HUES64 (cell line): ENCODE results near the gene MLLT10.

Experiments used
- H3K27ac ChIP-seq: 2 replicates; pipeline ENCODE4 v1.7.0; 2013; ENCODE audit warnings: low read depth, low read length, inconsistent platforms
- H3K27me3 ChIP-seq: 2 replicates; pipeline ENCODE4 v1.6.1; 2013; ENCODE audit warnings: mild to moderate bottlenecking, low read length; ENCODE audit not compliant: insufficient read depth
- H3K36me3 ChIP-seq: 2 replicates; pipeline ENCODE4 v1.6.1; 2013; ENCODE audit warnings: mild to moderate bottlenecking, low read length; ENCODE audit not compliant: insufficient read depth
- H3K4me1 ChIP-seq: 2 replicates; pipeline ENCODE4 v1.6.1; 2013; ENCODE audit warnings: mild to moderate bottlenecking, low read length, moderate library complexity; ENCODE audit not compliant: insufficient read depth
- H3K4me3 ChIP-seq: 2 replicates; pipeline ENCODE4 v1.5.1; 2013; ENCODE audit warnings: mild to moderate bottlenecking, low read length, moderate library complexity
- H3K9ac ChIP-seq: 2 replicates; pipeline ENCODE4 v1.6.1; 2013; ENCODE audit warnings: mild to moderate bottlenecking, low read depth, low read length
- H3K9me3 ChIP-seq: 2 replicates; pipeline ENCODE4 v1.6.1; 2013; ENCODE audit warnings: low read depth, low read length; ENCODE audit not compliant: insufficient read depth
- WGBS: fragments of 150-250, 120-280 bp; methylation state at CpG from one replicate; pipeline ENCODE4 v1.1.7; 2013; ENCODE audit warnings: missing lambda C conversion rate; 5-methylcytosine and 5-hydroxymethylcytosine counted together

The MLLT10 gene

GRCh38 chr10:21501731-21502347, 32.2 kb upstream of the MLLT10 start:
- Histone ChIP-seq H3K9ac (no peak overlapping the region), H3K4me3 (peak overlapping the region; percentile 14; the same call in 1 of the 2 replicates)

GRCh38 chr10:21502348-21502740, 31.7 kb upstream of the MLLT10 start:
- no peak overlapping the region for H3K9ac ChIP-seq
- whole genome bisulfite sequencing, result 26% methylated on average over 2 of the region's 3 CpGs
- H3K27me3 ChIP-seq, result peaks cover 39% of the 10 kb centered on the region
- peaks cover 88% of the 10 kb centered on the region for H3K4me1 ChIP-seq
- no peak overlapping the region for H3K27ac ChIP-seq
- no peaks in the 10 kb centered on the region for H3K36me3 ChIP-seq
- H3K9me3 ChIP-seq, result no peaks in the 10 kb centered on the region
- H3K4me3 ChIP-seq, result peak overlapping the region; percentile 14; the same call in 1 of the 2 replicates

More at GRCh38 chr10:21501731-21502347, 32.2 kb upstream of the MLLT10 start:
- H3K4me1 ChIP-seq, result peaks cover 84% of the 10 kb centered on the region
- H3K9me3 ChIP-seq, result no peaks in the 10 kb centered on the region
- no peaks in the 10 kb centered on the region for H3K36me3 ChIP-seq
- 63% methylated on average over 1 of the region's 2 CpGs for WGBS
- peaks cover 36% of the 10 kb centered on the region for H3K27me3 ChIP-seq
- no peak overlapping the region; the same call in 1 of the 2 replicates for H3K27ac ChIP-seq

GRCh38 chr10:21503542-21503941, 30.5 kb upstream of the MLLT10 start:
- 89% methylated on average over 1 of the region's 1 CpG for WGBS
- peaks cover 34% of the 10 kb centered on the region for H3K27me3 ChIP-seq
- peaks cover 88% of the 10 kb centered on the region for H3K4me1 ChIP-seq

GRCh38 chr10:21505711-21506278, 28.2 kb upstream of the MLLT10 start:
- peaks cover 81% of the 10 kb centered on the region for H3K4me1 ChIP-seq
- no peaks in the 10 kb centered on the region for H3K9me3 ChIP-seq
- no peak overlapping the region for H3K27ac ChIP-seq
- peaks cover 17% of the 10 kb centered on the region for H3K27me3 ChIP-seq
- H3K4me3 ChIP-seq, result no peak overlapping the region
- H3K36me3 ChIP-seq, result no peaks in the 10 kb centered on the region
- 33% methylated on average over 4 of the region's 4 CpGs for WGBS
- H3K9ac ChIP-seq, result no peak overlapping the region

More at GRCh38 chr10:21503542-21503941, 30.5 kb upstream of the MLLT10 start:
- Histone ChIP-seq H3K4me3 (no peak overlapping the region), H3K9me3 (no peaks in the 10 kb centered on the region), H3K36me3 (no peaks in the 10 kb centered on the region), H3K9ac (no peak overlapping the region), H3K27ac (no peak overlapping the region)

GRCh38 chr10:21506351-21506750, 27.7 kb upstream of the MLLT10 start:
- peaks cover 81% of the 10 kb centered on the region for H3K4me1 ChIP-seq
- H3K27me3 ChIP-seq, result peaks cover 17% of the 10 kb centered on the region
- H3K4me3 ChIP-seq, result peak overlapping the region; percentile 90; the same call in 1 of the 2 replicates
- WGBS, result 19% methylated on average over 2 of the region's 3 CpGs
- H3K9ac ChIP-seq, result no peak overlapping the region
- H3K27ac ChIP-seq, result no peak overlapping the region
- no peaks in the 10 kb centered on the region for H3K36me3 ChIP-seq
- no peaks in the 10 kb centered on the region for H3K9me3 ChIP-seq

DNA sequence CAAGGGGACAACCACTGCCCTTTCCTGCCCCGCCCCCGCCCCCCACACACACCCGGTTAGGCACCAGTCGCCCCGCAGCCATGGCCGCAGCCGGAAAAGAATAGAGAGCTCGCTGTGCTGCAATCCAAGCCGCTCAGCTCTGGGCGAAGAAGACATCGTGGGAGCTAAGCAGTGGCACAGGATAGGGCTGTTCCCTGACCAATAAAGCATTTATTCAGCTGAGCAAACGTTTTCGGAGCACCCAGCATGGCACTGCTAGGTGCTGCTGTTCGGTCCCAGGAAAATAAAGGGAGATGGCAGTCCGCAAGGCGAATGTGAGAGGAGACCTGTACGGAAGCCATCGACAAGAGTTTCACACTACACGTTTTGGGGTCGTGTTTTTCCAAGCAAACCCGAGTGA, 26.9 kb upstream of the MLLT10 start:
- H3K36me3 ChIP-seq, result no peaks in the 10 kb centered on the region
- 8% methylated on average over 21 of the region's 21 CpGs for WGBS
- H3K9me3 ChIP-seq, result no peaks in the 10 kb centered on the region
- peaks cover 81% of the 10 kb centered on the region for H3K4me1 ChIP-seq
- H3K27me3 ChIP-seq, result peaks cover 17% of the 10 kb centered on the region
- H3K9ac ChIP-seq, result peak overlapping the region; percentile 89
- H3K4me3 ChIP-seq, result peak overlapping the region; percentile 90
- 0 out of 2 replicates have a peak overlapping the region, but pooled peaks have one; percentile 17 for H3K27ac ChIP-seq

DNA sequence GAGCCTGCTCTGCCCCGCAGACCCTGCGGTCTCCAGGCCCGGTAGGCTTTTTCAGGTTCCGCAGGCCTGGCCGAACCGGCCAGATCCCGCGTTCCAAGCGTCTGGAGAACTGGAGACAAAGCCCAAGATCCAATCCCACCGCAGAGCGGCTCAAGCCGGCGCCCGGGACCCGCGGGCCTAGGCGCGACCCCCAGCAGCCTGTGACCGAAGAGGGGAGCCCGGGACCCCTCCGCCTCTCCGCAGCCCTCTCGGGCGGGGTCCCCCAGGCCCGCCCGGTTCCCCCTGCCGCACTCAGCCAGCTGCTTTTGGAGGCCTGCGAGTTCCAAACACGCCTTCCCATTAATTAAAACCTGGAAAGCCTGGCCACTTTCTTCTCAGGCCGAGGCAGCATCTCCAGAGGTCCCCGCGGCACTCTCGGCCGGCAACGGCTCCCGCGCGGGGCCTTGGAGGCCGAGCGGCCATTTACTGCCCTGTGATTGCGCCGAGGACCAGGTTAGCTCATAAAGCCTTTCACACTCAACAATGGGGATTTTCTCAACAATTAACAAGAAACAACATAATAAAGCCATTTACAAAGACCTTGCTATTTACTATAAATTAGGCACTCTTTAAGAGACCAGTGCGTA, 25.2 kb upstream of the MLLT10 start:
- peak overlapping the region; percentile 90 for H3K4me3 ChIP-seq
- peaks cover 17% of the 10 kb centered on the region for H3K27me3 ChIP-seq
- H3K27ac ChIP-seq, result peak overlapping the region; percentile 99
- WGBS, result 4% methylated on average over 43 of the region's 43 CpGs
- peak overlapping the region; percentile 89 for H3K9ac ChIP-seq
- H3K36me3 ChIP-seq, result no peaks in the 10 kb centered on the region
- no peaks in the 10 kb centered on the region for H3K9me3 ChIP-seq
- H3K4me1 ChIP-seq, result peaks cover 80% of the 10 kb centered on the region

GRCh38 chr10:21509341-21510240, 24.4 kb upstream of the MLLT10 start:
- Histone ChIP-seq H3K4me3 (peak overlapping the region; percentile 90), H3K27me3 (peaks cover 17% of the 10 kb centered on the region), H3K9ac (peak overlapping the region; percentile 89), H3K9me3 (no peaks in the 10 kb centered on the region), H3K4me1 (peaks cover 81% of the 10 kb centered on the region), H3K36me3 (no peaks in the 10 kb centered on the region), H3K27ac (peak overlapping the region; percentile 99)
- WGBS, result 5% methylated on average over 58 of the region's 58 CpGs

- no peaks in the 10 kb centered on the region for H3K9me3 ChIP-seq
- H3K27ac ChIP-seq, result peak overlapping the region; percentile 99
- peaks cover 17% of the 10 kb centered on the region for H3K27me3 ChIP-seq
- H3K9ac ChIP-seq, result peak overlapping the region; percentile 89
- peak overlapping the region; percentile 90 for H3K4me3 ChIP-seq
- H3K36me3 ChIP-seq, result no peaks in the 10 kb centered on the region
- peaks cover 79% of the 10 kb centered on the region for H3K4me1 ChIP-seq
- under 1% methylated on average over 38 of the region's 39 CpGs for WGBS
These were observed 23.6 kb upstream of the MLLT10 start for GRCh38 chr10:21510241-21511094.

GRCh38 chr10:21511095-21511570, 22.9 kb upstream of the MLLT10 start:
- peak overlapping the region; percentile 90 for H3K4me3 ChIP-seq
- H3K27ac ChIP-seq, result peak overlapping the region; percentile 99
- peak overlapping the region; percentile 89 for H3K9ac ChIP-seq
- WGBS, result no CpG with 5 or more reads among the region's 2 CpGs
- H3K36me3 ChIP-seq, result no peaks in the 10 kb centered on the region
- H3K4me1 ChIP-seq, result peaks cover 72% of the 10 kb centered on the region
- peaks cover 13% of the 10 kb centered on the region for H3K27me3 ChIP-seq
- no peaks in the 10 kb centered on the region for H3K9me3 ChIP-seq
